Aorta (tissue), 5 donors: Measurements from ENCODE around the gene ARSK. TPM values are rescaled to one million over a fixed set of nuclear protein-coding genes. Genes with fewer than 3 reads are reported as not detected.

Source experiments
- ATAC-seq: fragments of 200-7000 bp; cut with Tn5 transposase; one replicate; pipeline ENCODE4 v1.9.1; 2022; ENCODE audit warnings: moderate library complexity; ENCODE audit not compliant: low FRiP score
- DNase-seq, 2 donors: peaks; one replicate each; pipeline ENCODE4 v3.0.0-alpha.2; 2020
- H3K27ac ChIP-seq, 2 donors: one replicate each; pipeline ENCODE4 v1.5.1; 2013; ENCODE audit warnings: low read length in 2 of 2, mild to moderate bottlenecking in 2 of 2, moderate library complexity in 2 of 2, control low read depth in 1 of 2, inconsistent platforms in 1 of 2, low read depth in 1 of 2
- H3K27me3 ChIP-seq, 2 donors: one replicate each; pipeline ENCODE4 v1.6.1; 2013; ENCODE audit warnings: control low read depth in 1 of 2, low read length in 1 of 2, mild to moderate bottlenecking in 1 of 2, moderate library complexity in 1 of 2; ENCODE audit not compliant: insufficient read depth in 2 of 2, control insufficient read depth in 1 of 2
- H3K36me3 ChIP-seq, 2 donors: one replicate each; pipeline ENCODE4 v1.6.1; 2013; ENCODE audit warnings: control low read depth in 1 of 2, low read length in 1 of 2, mild to moderate bottlenecking in 1 of 2; ENCODE audit not compliant: insufficient read depth in 2 of 2, control insufficient read depth in 1 of 2
- H3K4me1 ChIP-seq, 2 donors: one replicate each; pipeline ENCODE4 v1.6.1; 2013; ENCODE audit warnings: low read length in 2 of 2, control low read depth in 1 of 2, mild to moderate bottlenecking in 1 of 2, moderate library complexity in 1 of 2; ENCODE audit not compliant: insufficient read depth in 2 of 2, control insufficient read depth in 1 of 2
- H3K4me3 ChIP-seq, 2 donors: one replicate each; pipeline ENCODE4 v1.5.1; 2013; ENCODE audit warnings: low read length in 2 of 2, control low read depth in 1 of 2, mild to moderate bottlenecking in 1 of 2
- H3K9me3 ChIP-seq: one replicate; pipeline ENCODE4 v1.6.1; 2013; ENCODE audit warnings: mild to moderate bottlenecking, low read length; ENCODE audit not compliant: control insufficient read depth
- whole genome bisulfite sequencing, 2 donors: extraction: QIAGEN DNeasy Blood & Tissue Kit; methylation state at CpG; one replicate each; pipeline ENCODE4 v1.1.7; 2013; 5-methylcytosine and 5-hydroxymethylcytosine counted together
- intact Hi-C, 2 donors: fragments of 100-400 bp; cut with DNase I; formaldehyde crosslinking; loops; one replicate each; pipeline versions ENCODE4 v1.14.2 to v1.15.0; 2022
- polyA plus RNA-seq, 2 donors: library from polyadenylated mRNA; stranded (reverse); fragments of 200-250 nt; gene quantifications; one replicate each; pipeline ENCODE4 v1.2.3, GENCODE V29; 2013
- total RNA-seq, 2 donors: library from RNA; stranded (reverse); fragmentation: NEBNext Ultra II Directional; extraction: Animal tissue kit (Norgen Biotek cat#: 25700); gene quantifications; one replicate each; pipeline ENCODE4 v1.2.1, GENCODE V29; 2021
- donor health status: healthy with polysubstance abuse.
- donor health status: Bipolar disorder and iron deficiency.
- donor health status: DM: no; HTN: no; CAD: no.
- donor health status: DM: no; HTN: no; CAD: no.
- donor health status: DM: yes; HTN: yes; CAD: no.

The ARSK gene
- total and polyA plus RNA-seq, 4 donors: 2.5 to 5.6 (median 4.1) TPM

GRCh38 chr5:95526871-95527270 lies 28.0 kb upstream of the ARSK start:
- WGBS, 2 donors: 94 to 95% methylated on average over 2 of the region's 2 CpGs
- intact Hi-C loops: no loop called here
- Histone ChIP-seq H3K9me3 (no peaks in the 10 kb centered on the region), H3K36me3 (peaks cover 3 to 9% of the 10 kb centered on the region in 2 donors), H3K27me3 (no peaks in the 10 kb centered on the region), H3K4me1 (no peaks in the 10 kb centered on the region), H3K27ac (no peak overlapping the region), H3K4me3 (no peak overlapping the region)
- no peak for ATAC-seq
- no peak for DNase-seq

DNA sequence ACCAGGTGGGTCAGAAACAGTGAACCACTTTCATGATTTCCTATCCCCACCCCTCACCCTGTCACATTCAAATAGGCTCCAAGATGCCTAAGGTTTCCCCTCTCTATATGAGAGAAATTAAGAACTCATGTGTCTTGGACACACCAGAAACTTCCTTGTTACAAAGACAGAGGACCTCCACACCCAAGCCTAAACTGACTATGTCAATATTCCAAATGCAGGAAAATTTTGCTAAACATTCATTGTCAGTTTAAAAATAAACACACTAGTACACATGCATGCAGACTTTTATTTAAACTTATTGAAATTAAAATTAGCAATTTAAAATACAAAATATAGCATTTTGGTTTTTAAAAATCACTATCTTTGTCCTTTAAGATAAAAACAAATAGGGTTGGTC lies 26.3 kb upstream of the ARSK start:
- Histone ChIP-seq H3K27ac (no peak overlapping the region), H3K36me3 (peaks cover 3 to 8% of the 10 kb centered on the region in 2 donors), H3K4me3 (no peak overlapping the region), H3K4me1 (no peaks in the 10 kb centered on the region), H3K9me3 (no peaks in the 10 kb centered on the region), H3K27me3 (no peaks in the 10 kb centered on the region)
- DNase-seq: no peak
- intact Hi-C loops: no loop called here
- no peak for ATAC-seq

DNA sequence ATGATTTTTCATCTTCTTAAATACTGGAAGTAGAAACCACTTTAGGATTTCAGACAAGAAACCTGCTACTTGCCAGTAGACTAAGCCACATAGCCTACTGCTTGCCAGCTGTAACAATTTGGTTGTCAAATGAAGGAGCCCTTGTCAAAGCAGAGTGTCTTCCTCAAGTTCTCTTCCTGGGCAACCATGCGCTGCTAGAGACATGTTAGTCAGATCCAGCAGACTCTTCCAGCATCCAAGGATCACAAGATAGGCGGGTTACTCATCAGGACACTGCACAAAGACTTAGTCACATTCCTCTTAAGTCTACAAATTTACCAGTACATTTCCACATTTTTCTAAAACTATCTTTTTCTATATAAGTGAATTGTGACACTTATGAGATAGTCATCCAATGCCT lies 24.5 kb upstream of the ARSK start:
- no peaks in the 10 kb centered on the region for H3K27me3 ChIP-seq
- ATAC-seq (no peak), DNase-seq (no peak)
- intact Hi-C loops: no loop called here
- no peaks in the 10 kb centered on the region for H3K9me3 ChIP-seq
- H3K4me1 ChIP-seq: no peaks in the 10 kb centered on the region
- no peak overlapping the region for H3K27ac ChIP-seq
- no peak overlapping the region for H3K4me3 ChIP-seq
- WGBS, 2 donors: 96% methylated on average over 2 of the region's 2 CpGs
- H3K36me3 ChIP-seq: peaks cover 3 to 10% of the 10 kb centered on the region in 2 donors

DNA sequence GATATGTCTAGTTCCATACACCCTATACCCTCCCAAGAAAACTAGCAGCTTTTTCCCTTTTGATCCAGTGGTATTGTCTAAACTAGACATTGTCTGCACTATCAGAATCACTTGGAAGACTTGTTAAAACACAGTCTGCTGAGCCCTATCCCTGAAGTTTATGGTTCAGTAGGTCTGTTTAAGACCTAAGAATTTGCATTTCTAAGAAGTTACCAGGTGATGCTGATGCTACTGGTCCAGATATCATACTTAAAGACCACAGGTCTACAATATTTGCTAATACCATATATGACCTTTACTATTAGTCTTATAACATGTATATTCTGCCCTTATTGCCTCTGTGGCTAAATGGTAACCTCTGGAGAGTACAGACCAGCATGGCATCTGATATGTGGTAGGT lies 23.4 kb upstream of the ARSK start:
- Histone ChIP-seq H3K4me1 (no peaks in the 10 kb centered on the region), H3K27ac (no peak overlapping the region), H3K36me3 (peaks cover 3 to 8% of the 10 kb centered on the region in 2 donors), H3K27me3 (no peaks in the 10 kb centered on the region), H3K9me3 (no peaks in the 10 kb centered on the region), H3K4me3 (no peak overlapping the region)
- DNase-seq (no peak), ATAC-seq (no peak)
- intact Hi-C loops: no loop called here

GRCh38 chr5:95532415-95532814 lies 22.5 kb upstream of the ARSK start:
- Histone ChIP-seq H3K27me3 (no peaks in the 10 kb centered on the region), H3K4me3 (no peak overlapping the region), H3K36me3 (peaks cover 3 to 7% of the 10 kb centered on the region in 2 donors), H3K27ac (no peak overlapping the region), H3K9me3 (no peaks in the 10 kb centered on the region), H3K4me1 (no peaks in the 10 kb centered on the region)
- intact Hi-C loops: no loop called here
- DNase-seq (no peak), ATAC-seq (no peak)
- WGBS, 2 donors: 80 to 83% methylated on average over 2 of the region's 2 CpGs

GRCh38 chr5:95533106-95533505 lies 21.8 kb upstream of the ARSK start:
- Histone ChIP-seq H3K4me3 (no peak overlapping the region), H3K4me1 (no peaks in the 10 kb centered on the region), H3K9me3 (no peaks in the 10 kb centered on the region), H3K27me3 (no peaks in the 10 kb centered on the region), H3K27ac (no peak overlapping the region), H3K36me3 (peaks cover 3 to 7% of the 10 kb centered on the region in 2 donors)
- 55 to 63% methylated on average over 2 of the region's 2 CpGs for WGBS, 2 donors
- no peak for DNase-seq
- intact Hi-C loops: no loop called here
- ATAC-seq: no peak

- peaks cover 0 to 5% of the 10 kb centered on the region in 2 donors for H3K36me3 ChIP-seq
- intact Hi-C loops: no loop called here
- H3K27ac ChIP-seq: peak overlapping the region in 1 of 2 donors; percentile 14
- DNase-seq (no peak), ATAC-seq (no peak)
- no peaks in the 10 kb centered on the region for H3K27me3 ChIP-seq
- H3K9me3 ChIP-seq: no peaks in the 10 kb centered on the region
- H3K4me3 ChIP-seq: no peak overlapping the region
- no peaks in the 10 kb centered on the region for H3K4me1 ChIP-seq
Measured at GRCh38 chr5:95533761-95534160, 21.1 kb upstream of the ARSK start.

- 39 to 46% methylated on average over 2 of the region's 2 CpGs for WGBS, 2 donors
- H3K9me3 ChIP-seq: no peaks in the 10 kb centered on the region
- H3K4me1 ChIP-seq: no peaks in the 10 kb centered on the region
- ATAC-seq: no peak
- intact Hi-C loops: no loop called here
- DNase-seq: no peak
- no peak overlapping the region for H3K27ac ChIP-seq
- peaks cover 0 to 2% of the 10 kb centered on the region in 2 donors for H3K36me3 ChIP-seq
- H3K4me3 ChIP-seq: no peak overlapping the region
- H3K27me3 ChIP-seq: no peaks in the 10 kb centered on the region
Measured at GRCh38 chr5:95537501-95537900, 17.4 kb upstream of the ARSK start.

DNA sequence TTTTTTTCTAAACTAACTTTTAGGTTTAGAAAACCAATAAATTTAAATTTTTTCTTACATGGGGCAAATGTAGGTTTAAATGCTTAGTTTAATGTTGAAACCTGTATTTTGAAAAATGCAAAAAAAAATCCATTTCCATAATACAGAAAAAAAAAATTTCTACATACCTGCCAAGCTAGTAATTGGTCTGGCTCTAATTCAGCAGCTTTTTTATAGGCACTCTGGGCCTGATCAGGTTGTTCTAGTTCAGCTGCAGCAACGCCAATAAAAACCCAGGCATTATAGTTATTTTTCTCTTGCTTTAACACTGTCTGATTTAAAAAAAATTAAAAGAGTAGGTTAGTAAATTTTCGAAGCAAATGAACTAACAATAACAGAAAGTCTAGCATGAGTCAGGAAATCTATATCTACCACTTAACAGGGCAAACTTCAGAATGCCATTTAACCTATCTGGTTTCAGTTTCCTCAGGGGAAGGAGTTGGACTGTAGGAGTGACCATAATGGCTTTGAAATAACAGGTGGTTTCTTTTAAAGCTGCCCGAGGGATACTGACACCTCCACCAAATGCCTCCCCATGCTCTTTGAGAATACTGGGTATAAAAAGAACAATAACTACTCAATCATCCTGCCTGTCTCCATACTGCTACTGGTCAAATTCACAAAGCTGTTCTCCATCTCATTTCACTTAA lies 11.7 kb upstream of the ARSK start:
- WGBS, 2 donors: 14 to 21% methylated on average over 3 of the region's 3 CpGs
- H3K9me3 ChIP-seq: no peaks in the 10 kb centered on the region
- peak overlapping the region in 1 of 2 donors; percentile 14 for H3K27ac ChIP-seq
- no peak for DNase-seq
- H3K36me3 ChIP-seq: peaks cover 0 to 3% of the 10 kb centered on the region in 2 donors
- no peaks in the 10 kb centered on the region for H3K4me1 ChIP-seq
- H3K27me3 ChIP-seq: no peaks in the 10 kb centered on the region
- H3K4me3 ChIP-seq: no peak overlapping the region
- ATAC-seq: no peak
- intact Hi-C loops: no loop called here
